Measurements from ENCODE around the gene IRF2BP1.

Gene IRF2BP1, protein sequence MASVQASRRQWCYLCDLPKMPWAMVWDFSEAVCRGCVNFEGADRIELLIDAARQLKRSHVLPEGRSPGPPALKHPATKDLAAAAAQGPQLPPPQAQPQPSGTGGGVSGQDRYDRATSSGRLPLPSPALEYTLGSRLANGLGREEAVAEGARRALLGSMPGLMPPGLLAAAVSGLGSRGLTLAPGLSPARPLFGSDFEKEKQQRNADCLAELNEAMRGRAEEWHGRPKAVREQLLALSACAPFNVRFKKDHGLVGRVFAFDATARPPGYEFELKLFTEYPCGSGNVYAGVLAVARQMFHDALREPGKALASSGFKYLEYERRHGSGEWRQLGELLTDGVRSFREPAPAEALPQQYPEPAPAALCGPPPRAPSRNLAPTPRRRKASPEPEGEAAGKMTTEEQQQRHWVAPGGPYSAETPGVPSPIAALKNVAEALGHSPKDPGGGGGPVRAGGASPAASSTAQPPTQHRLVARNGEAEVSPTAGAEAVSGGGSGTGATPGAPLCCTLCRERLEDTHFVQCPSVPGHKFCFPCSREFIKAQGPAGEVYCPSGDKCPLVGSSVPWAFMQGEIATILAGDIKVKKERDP

DNA sequence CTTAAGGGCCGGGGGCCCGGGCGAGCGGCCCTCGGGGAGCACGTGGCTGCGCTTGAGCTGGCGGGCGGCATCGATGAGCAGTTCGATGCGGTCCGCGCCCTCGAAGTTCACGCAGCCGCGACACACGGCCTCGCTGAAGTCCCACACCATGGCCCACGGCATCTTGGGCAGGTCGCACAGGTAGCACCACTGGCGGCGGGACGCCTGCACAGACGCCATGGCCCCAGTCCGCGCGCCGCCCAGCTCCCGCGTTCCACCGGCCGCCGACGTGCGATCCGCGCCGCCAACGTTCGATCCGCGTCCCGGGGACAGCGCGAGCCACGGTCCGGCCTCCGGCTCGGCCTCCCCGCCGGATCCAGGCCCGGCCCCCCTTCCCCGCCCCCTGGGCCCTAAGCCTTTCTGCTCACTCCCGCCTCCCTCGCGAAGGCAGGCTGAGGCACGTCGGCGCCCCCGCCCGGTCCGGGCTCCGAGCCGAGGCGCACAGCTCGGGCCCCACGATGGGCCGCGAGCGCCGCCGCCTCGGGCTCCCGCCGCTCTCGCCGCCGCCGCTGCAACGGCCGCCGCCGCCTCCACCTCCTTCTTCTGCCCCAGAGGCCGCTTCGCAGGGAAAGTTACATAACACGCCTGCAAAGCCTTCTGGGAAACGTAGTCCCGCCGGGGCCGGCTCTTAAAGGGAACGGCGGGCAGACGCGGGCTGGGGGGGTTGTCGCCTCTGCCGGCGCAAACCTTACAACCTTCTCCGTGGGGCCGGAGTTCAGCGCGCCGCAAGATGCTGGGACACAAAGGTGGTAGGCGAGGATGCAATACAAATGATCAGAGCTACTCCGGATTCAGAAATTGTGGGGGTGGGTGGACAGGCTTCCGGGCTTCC is at the start of gene IRF2BP1:
Gene IRF2BP1, minus strand, starts transcription at position 586 of the 871 bp plus-strand sequence. Its CDS starts 367 bp downstream, at position 219.
- peak; percentile 92 for DNase-seq

DNA sequence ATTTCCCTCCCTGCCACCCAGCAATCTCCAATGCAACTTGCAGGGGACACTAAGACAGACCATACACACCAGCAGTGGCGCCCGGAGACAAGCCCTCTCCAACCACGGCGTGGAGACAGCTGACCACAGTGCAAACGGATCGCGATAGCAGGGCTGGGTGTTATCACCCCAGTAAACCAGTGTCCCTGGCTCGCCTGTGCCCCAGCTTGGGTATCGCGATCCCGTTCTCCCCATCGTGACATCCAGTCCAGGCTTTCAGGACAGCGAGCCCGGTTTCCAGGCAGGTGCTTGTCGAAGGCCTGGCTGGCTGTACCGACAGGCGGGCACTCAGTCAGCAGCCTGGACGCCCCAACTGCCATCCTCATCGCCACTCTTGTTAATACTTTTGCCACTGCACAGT is 49.3 kb upstream of the IRF2BP1 start:
- DNase-seq: no peak

DNA sequence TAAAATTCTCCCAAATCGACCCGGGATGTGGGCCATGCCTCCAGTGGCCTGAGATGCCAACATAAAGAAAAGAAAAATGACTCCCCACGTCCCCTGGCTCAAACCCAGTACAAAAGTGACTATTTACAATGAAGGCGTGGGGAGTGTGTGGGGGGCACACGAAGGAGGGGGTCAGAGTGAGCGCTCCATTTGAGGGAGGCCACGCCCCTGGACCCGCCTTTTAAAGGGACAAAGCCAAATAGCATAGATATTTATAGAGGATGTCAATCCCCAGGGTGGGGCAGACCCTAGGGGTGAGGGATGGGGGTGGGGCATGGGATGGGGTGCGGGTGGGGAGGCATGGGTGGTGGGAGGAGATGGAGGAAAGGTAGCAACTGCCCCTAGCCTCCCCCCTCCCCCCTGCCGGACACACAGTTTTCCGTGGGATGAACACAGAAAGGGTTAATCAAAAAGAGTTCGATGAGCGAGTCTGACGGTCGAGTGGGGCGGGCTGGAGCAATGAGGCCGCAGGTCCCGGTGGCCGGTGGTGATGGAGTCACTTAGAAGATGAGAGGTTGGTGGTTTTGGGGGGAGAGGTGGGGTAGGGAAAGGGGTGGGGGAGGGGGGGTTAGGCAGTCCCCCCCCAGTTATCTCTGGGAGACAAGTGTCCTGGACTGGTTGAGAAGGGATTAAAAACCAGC is 48.8 kb upstream of the IRF2BP1 start:
- no peak for DNase-seq

DNA sequence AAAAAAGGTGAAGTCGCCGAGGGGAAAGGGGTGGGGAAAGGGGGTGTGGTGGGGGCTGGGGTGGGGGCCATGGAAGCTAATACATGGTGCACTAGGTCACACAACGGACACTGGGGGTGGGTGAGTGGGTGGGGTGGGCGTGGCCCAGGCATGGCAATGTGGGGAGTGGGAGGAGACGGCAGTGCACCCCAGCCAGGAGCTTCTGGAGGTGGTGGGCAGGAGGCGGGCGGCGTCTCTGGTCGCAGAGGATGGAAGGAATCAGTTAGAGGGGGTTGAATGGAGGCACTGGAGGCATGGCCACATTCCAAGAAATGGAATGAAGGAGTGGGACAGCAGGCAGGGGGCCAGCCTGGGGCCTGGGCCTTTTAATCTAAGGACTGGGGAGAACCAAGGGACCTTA is 47.8 kb upstream of the IRF2BP1 start:
- no peak for DNase-seq

DNA sequence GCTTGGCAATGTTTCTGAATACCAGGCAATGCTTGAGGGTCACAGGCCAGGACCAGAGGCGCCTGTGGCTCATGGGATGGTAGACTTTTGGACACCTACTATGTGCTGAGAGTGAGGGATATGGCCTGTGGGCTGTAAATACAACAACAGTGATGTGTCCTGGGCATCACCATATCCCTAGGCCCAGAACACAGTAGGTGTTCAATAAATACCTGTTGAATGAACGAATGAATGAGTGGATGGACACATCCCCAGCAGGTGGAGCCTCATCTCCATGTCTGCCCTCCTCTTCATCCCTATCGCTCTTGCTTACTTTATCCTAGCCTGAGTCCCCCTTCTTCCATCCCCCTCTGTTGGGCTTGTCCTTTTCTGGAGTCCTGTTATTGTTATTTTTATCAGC is 45.1 kb upstream of the IRF2BP1 start:
- DNase-seq: no peak

DNA sequence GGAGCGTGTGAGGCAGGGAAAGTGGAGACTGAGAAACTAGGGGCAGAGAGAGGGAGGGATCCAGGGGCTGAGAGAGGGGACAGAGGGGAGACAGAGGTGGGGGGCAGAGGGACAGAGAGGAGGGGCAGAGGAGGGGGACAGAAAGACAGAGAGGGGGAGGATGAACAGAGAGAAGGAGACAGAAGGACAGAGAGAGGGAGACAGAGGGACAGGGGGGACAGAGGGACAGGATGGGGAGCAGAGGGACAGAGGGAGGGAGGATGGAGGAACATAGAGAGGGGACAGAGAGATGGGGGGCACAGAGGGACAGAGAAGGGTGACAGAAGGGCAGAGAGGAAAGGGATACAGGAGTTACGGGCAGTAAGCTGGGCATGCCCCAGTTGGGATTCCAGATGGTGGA is 43.3 kb upstream of the IRF2BP1 start:
- no peak for DNase-seq

DNA sequence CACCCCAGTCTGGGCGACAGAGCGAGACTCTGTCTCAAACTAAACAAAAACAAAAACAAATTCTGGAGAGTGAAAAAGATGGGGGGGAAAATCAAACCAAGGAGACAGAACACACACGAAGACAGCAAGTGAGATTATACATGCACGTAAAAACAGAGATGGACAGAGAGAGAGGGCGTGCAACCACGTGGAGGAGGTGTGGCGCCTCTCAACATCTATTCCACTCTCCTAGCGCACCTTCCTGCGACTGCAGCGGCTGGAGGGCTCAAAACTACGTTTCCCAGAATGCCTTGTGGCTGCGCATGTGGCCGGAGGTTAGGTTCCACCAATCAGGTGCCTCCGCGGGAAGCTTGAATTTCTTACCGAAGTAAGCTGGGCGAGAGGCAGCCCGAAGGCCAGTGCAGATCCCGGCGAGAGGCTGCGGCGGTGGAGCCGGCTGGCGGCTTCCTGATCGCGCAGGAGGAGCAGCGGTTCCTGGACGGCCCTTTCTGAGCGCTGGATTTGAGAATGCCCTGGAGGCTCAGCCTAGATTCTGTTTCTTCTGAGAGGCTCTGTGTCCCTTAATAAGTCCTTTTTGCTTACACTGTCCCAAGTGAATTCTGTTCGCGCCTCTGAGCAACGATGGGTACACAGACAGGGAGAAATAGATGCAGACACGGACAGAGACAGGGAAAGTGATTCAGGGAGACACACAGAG is 41.8 kb upstream of the IRF2BP1 start:
- peak; percentile 91 for DNase-seq

DNA sequence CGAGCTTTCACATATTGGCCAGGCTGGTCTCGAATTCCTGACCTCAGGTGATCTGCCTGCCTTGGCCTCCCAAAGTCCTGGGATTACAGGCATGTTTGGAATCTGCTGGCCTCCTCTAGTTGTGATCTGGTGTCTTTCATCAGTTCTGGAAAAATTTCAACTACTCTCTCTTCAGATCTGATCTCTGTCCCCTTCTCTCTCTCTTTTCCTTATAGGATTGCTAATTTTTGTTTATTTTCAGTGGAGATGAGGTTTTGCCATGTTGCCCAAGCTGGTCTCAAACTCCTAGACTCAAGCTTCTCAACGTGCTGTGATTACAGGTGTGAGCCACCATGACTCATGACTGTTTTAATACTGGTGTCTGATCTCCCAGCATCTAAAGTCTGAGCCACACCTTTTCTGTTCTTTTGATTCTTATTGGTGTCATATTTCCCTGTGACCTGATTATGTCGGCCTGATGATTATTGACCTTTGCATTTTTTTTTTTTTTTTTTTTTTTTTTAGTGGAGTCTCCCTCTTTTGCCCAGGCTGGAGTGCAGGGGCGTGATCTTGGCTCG is 39.0 kb upstream of the IRF2BP1 start:
- DNase-seq: no peak

DNA sequence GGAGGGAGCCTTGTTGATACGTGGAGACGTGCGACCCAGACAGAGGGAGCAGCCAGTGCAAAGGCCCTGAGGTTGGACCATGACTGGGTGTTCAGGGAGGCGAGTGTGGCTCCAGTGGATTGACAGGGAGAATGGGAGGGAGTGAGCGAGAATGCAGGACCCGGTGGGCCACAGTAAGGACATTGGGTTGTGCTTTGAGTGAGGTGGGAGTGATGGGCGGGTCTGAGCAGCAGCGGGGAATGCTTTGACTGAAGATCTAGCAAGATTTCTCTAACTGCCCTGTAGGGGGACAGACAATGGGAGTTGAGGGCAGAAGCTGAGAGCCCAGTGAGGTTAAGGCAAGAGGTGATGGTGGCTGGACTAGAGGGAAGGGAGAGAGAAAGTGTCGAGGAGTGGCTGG is 36.3 kb upstream of the IRF2BP1 start:
- peak; percentile 37 for DNase-seq

DNA sequence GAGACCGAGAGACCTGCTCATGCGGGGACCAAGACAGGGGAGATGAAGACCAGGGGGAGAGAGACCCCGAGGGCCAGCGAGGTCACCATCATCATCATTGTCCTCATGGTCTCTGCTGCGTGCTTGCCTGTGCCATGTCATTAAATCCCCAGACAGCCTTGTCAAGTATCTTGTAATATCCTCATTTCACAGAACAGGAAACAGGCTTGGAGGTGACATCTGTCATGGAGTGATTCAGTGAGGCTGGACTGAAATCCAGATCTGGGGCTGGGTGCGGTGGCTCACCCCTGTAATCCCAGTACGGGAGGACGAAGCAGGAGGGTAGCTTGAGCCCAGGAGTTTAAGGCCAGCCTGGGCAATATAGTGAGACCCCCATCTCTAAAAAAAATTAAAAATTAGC is 34.5 kb upstream of the IRF2BP1 start:
- DNase-seq: no peak

DNA sequence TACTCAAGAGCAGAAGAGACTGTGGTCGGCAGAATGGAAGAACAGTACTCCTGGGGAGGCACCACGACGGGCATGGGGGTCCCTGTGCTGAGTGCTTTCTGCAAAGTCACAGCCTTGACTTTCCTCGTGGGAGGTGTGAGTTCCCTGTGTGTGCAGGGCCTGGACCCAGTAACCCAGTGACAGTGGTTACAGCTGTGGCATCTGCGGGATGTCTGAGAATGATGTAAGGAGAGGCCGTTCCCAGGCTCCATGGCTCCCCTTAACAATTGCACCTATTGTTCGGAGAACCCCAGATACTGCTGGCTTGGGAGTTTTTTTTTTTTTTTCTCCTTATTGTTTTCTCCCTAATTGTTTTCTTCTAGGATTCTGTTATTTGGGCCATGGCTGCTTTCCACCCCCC is 33.7 kb upstream of the IRF2BP1 start:
- no peak for DNase-seq

DNA sequence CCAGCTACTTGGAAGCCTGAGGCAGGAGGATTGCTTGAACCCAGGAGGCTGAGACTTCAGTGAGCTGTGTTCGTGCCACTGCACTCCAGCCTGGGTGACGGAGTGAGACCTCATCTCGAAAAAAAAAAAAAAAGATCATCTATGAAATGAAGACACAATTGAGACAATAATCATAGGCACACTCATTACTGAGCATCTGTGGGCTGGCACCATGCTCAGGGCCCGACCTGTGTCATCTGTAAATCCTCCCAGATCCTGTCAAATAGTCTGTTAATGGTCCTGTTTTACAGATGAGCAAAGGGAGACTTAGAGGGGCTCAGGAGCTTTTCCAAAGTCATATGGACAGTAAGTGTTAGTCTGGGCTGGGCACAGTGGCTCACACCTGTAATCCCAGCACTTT is 32.8 kb upstream of the IRF2BP1 start:
- no peak for DNase-seq

DNA sequence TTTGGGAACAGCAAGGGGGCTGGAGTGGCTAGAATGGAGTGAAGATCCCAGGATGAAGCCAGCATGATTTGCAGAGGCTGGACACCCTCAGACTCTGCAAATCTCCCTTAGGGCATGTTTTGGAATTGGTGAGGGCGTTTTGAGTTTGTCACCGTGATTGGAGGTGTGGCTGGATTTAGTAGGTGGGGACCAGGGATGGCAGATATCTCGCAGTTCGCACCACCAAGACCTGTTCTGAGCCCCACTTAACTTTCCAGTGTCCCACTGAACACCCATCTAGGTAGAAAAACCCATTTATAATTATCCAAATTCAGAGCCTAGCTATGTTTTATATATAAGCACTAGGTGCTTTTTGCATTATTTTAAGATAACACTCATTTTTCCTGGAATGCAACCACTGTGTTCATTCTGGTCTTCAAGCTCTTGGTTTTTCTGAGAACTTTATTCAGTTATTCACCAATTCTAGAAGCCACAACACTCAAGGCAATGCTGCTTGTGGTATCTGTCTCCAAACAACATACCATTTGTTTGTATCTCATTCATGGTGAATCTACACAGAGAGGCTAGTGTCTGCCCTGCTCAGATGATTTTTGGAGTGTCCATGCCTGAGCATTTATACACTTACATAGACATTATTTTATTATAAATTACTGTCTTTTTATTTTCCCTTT is 31.6 kb upstream of the IRF2BP1 start:
- DNase-seq: peak; percentile 50

DNA sequence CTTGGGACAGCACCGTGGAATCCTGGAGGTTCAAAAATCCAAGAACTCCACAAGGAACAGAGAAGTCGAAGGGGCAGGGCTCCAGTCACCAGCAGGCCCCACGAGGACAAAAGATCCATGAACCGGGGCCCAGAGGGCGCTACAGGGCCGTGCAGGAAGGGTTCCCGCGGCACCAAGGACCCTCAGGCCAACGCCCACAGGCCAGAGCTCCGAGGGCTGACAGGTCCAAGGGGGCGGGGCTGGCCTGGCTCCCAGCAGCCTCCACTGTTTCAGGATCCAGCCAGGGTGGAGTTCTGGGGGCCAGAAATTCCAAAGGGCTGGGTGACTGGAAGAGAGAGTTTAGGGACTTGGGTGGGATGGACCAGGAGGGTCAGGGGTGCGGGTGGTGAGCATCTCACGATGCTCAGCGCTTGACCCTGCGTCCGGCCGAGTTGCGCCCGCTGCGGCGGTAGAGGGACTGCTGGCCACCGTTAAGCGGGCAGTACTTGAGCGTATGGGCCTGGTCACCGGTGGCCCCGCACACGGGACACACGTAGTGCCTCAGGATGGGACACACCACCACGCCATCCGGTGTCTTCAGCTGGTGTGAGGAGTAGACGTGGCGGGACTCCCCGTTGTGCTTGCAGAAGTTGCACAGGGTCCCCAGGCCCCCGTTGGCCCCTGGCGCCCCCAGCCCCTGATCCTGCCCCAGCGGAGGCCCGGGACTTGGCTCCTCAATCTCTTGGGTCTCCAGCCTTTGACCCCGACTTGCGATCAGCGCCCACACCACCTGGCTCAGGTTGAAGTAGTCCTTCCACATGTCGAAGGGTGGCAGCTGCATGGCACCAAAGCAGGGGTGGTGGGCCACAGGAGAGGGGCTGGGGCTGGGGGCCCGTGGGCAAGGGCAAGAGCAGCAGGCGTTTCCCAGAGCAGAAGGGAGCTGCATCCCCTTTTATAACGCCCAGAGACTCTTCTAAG is 28.2 kb upstream of the IRF2BP1 start, which contains the start of gene NANOS2:
Gene NANOS2, minus strand, starts transcription at position 905 of the 957 bp plus-strand sequence. Its CDS starts 85 bp downstream, at position 820.
- DNase-seq: peak; percentile 25

DNA sequence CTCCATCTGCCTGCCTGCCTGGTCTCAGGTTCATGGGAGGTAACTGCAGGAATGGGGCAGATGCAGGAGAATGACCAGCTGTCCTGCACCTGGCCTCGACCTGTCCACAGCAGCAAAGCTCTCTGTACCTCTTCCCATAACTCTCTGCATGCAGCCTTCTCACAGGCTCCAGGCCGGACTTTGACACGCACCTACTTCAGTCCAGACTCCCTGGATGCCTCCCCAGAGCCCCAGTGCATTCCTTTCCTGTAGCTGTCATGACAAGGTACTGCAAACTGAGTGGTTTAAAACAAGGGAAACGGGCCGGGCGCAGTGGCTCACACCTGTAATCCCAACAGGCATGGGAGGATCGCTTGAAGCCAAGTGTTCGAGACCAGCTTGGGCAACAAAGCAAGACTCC is 25.4 kb upstream of the IRF2BP1 start:
- no peak for DNase-seq

DNA sequence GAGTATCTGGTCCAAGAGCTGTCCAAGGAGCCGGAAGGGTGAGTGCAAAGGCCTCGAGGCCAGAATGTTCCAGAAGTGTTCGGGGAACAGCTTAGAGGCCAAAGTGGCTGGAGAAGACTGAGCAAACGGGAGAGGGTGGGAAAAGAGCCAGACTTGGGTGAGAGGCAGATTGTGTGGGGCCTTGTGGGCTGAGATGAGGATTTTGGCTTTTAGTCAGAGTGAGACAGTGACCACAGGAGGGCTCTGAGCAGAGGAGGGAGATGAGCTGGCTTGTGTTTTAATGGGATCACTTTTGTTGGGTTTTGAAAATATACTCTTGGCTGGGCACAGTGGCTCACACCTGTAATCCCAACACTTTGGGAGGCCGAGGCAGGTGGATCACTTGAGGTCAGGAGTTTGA is 23.0 kb upstream of the IRF2BP1 start:
- no peak for DNase-seq

DNA sequence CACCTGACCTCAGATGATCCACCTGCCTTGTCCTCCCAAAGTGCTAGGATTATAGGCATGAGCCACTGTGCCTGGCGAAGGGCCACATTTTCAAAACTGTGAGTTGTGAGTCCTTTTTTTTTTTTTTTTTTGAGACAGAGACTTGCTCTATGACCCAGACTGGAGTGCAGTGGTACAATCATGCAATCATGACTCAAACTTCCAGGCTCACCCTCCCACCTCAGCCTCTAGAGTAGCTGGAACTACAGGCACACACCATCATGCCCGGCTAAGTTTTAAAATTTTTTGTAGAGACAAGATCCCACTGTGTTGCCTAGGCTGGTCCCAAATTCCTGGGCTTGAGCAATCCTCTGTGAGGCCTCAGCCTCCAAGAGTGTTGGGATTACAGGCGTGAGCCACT is 20.3 kb upstream of the IRF2BP1 start:
- DNase-seq: no peak

DNA sequence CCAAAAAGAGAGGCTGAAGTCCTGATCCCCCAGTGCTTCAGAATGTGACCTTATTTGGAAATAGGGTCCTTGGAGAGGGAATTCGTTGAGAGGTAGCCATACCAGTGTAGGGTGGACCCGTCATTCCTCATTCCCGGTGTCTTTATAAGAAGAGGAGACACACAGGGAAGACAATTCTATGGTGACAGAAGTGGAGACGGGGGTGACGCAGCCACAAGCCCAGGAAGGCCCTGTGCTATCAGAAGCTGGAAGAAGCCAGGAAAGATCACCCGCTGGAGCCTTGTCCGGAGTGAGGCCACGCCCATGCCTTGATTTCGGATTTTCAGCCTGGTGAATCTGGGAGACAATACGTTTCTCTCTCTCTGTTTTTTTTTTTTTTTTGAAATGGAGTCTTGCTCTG is 19.1 kb upstream of the IRF2BP1 start:
- no peak for DNase-seq

DNA sequence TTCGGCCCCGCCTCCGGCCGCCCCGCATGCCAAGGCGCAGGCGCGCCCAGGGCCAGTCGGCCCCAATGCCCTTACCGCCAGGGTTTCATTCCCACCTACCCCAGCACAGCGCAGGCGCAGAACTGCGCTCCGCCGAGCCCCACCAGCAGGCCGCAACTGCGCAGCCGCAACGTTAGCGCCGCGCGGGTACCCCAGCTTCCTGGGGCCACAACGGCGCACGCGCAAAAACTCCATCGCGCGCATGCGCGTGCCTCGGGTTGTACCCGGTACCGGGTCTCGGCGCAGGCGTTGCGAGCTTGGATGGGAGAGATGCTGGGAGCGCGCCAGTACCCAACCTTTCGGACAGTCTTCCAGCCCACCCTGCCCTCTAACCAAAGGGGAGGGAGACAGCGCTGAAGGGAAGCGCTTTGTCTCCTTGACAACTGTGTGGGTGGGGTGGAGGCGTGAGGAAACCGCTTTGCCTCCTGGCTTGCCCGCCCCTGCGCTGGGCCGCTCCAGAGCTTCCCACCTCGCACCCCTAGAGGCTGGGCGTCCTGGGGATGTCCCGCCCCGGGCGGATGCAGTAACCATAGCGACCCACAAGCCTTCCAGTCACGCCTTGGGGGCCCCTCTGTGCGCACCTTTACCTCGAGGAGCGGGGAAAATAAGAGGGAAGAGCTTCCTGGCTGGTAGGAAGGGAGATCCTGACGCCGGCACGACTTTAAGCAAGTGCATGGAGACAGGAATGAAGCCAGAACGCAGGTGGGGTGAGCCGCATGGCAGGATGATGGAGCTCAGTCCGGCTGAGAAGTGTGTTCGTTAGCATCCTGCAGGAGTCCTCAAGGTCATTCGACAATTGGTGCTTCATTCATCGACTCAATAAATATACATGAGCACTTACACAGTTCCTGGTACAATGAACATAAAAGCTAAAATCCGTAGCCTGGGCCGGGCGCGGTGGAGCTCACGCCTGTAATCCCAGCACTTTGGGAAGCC is 17.0 kb upstream of the IRF2BP1 start:
- DNase-seq: peak; percentile 97
